Keratinocyte (primary cell): ENCODE results near the gene RSAD1. TPM values are rescaled to one million over a fixed set of nuclear protein-coding genes. Genes with fewer than 3 reads are reported as not detected.

Experiments
- DNase-seq: peaks from one replicate; pipeline ENCODE4 v3.0.0-alpha.2; 2011; ENCODE audit warnings: low read depth, missing footprints, low spot score
- FAIRE-seq: peaks from 2 replicates; lab custom pipeline; 2011; peaks lifted over from hg19 to GRCh38; lab: Jason Lieb, UNC
- H2AFZ ChIP-seq: 2 replicates; pipeline ENCODE4 v1.6.0; 2012; ENCODE audit warnings: low read length, control low read depth, inconsistent platforms; ENCODE audit not compliant: control insufficient read depth
- H3K27ac ChIP-seq: 2 replicates; pipeline ENCODE4 v1.5.1; 2011; ENCODE audit warnings: low read length; ENCODE audit not compliant: control insufficient read depth, insufficient read depth
- H3K27me3 ChIP-seq: 3 replicates; pipeline ENCODE4 v1.6.0; 2011; ENCODE audit warnings: low read length; ENCODE audit not compliant: control insufficient read depth, insufficient read depth; ENCODE audit errors: extremely low read depth
- H3K36me3 ChIP-seq, 2 experiments: 2 replicates in 1 of 2; 3 replicates in 1 of 2; pipeline ENCODE4 v1.5.1; 2011; ENCODE audit warnings: low read length in 2 of 2, mild to moderate bottlenecking in 1 of 2; ENCODE audit not compliant: control insufficient read depth in 2 of 2, insufficient read depth in 2 of 2; ENCODE audit errors: extremely low read depth in 1 of 2
- H3K4me1 ChIP-seq: 3 replicates; pipeline ENCODE4 v1.5.1; 2011; ENCODE audit warnings: low read length; ENCODE audit not compliant: control insufficient read depth, insufficient read depth; ENCODE audit errors: extremely low read depth
- H3K4me2 ChIP-seq: 3 replicates; pipeline ENCODE4 v1.6.0; 2011; ENCODE audit warnings: low read depth, low read length; ENCODE audit not compliant: control insufficient read depth, insufficient read depth; ENCODE audit errors: extremely low read depth
- H3K4me3 ChIP-seq, 3 experiments: fragments of 200-600 bp in 1 of 3; sonication (generic) in 1 of 3; 2 replicates in 2 of 3; 3 replicates in 1 of 3; pipeline ENCODE4 v1.5.1; 2011 to 2016; ENCODE audit warnings: low read length in 3 of 3, mild to moderate bottlenecking in 3 of 3, control low read depth in 2 of 3, inconsistent platforms in 1 of 3, low read depth in 1 of 3, mixed read lengths in 1 of 3, mixed run types in 1 of 3, moderate library complexity in 1 of 3; ENCODE audit not compliant: control insufficient read depth in 2 of 3, insufficient read depth in 2 of 3; ENCODE audit errors: extremely low read depth in 1 of 3
- H3K79me2 ChIP-seq: 2 replicates; pipeline ENCODE4 v1.6.0; 2012; ENCODE audit warnings: low read length; ENCODE audit not compliant: control insufficient read depth, insufficient read depth
- H3K9ac ChIP-seq: 3 replicates; pipeline ENCODE4 v1.6.0; 2011; ENCODE audit warnings: low read length; ENCODE audit not compliant: control insufficient read depth, insufficient read depth; ENCODE audit errors: extremely low read depth
- H3K9me1 ChIP-seq: 3 replicates; pipeline ENCODE4 v1.6.0; 2011; ENCODE audit warnings: low read length; ENCODE audit not compliant: control insufficient read depth, insufficient read depth; ENCODE audit errors: extremely low read depth
- H3K9me3 ChIP-seq: 2 replicates; pipeline ENCODE4 v1.5.1; 2012; ENCODE audit warnings: low read depth, low read length; ENCODE audit not compliant: control insufficient read depth
- H4K20me1 ChIP-seq: 3 replicates; pipeline ENCODE4 v1.6.0; 2011; ENCODE audit warnings: low read length; ENCODE audit not compliant: control insufficient read depth, insufficient read depth; ENCODE audit errors: extremely low read depth
- CTCF ChIP-seq, 3 experiments: IDR thresholded peaks in 1 of 3; conservative IDR thresholded peaks in 1 of 3; optimal IDR thresholded peaks in 1 of 3; 2 replicates in 2 of 3; 3 replicates in 1 of 3; pipeline versions ENCODE3 to v1.5.1; 2011; ENCODE audit warnings: low read length in 3 of 3, mild to moderate bottlenecking in 3 of 3, moderate library complexity in 2 of 3, control low read depth in 1 of 3, inconsistent platforms in 1 of 3; ENCODE audit not compliant: insufficient read depth in 2 of 3; ENCODE audit errors: extremely low read depth in 1 of 3
- EZH2 ChIP-seq: IDR thresholded peaks from one replicate; pipeline ENCODE4 v1.6.1; 2012; ENCODE audit warnings: inconsistent platforms, mild to moderate bottlenecking, low read length, moderate library complexity
- dilution Hi-C: fragments of 300-500 bp; cut with MboI; formaldehyde crosslinking; loops from one replicate; pipeline ENCODE4 v1.7.0; 2020; ENCODE audit warnings: low sequenced_read_pairs; ENCODE audit not compliant: extremely low pct_ligation_motif_present
- polyA plus RNA-seq, 5 experiments: library from polyadenylated mRNA; depleted of rRNA in 3 of 5; stranded (reverse) in 3 of 5; stranded (forward) in 1 of 5; unstranded in 1 of 5; fragments of >200 nt; gene quantifications; 1 replicate in 1 of 5; 2 replicates in 3 of 5; 3 replicates in 1 of 5; pipeline versions ENCODE4 v1.2.1 to v1.2.3, GENCODE V29; 2011 to 2012; ENCODE audit warnings: missing spikeins in 2 of 5, low read depth in 1 of 5, low replicate concordance in 1 of 5

Gene RSAD1
- polyA plus RNA-seq, 1 donor (not counting 4 experiments of a cell fraction or from before 2014, with no cell fraction given), result 28.2 TPM

GRCh38 chr17:50430821-50431618 is 47.6 kb upstream of the RSAD1 start:
- no peak for FAIRE-seq
- dilution Hi-C loops, result no loop called here

DNA sequence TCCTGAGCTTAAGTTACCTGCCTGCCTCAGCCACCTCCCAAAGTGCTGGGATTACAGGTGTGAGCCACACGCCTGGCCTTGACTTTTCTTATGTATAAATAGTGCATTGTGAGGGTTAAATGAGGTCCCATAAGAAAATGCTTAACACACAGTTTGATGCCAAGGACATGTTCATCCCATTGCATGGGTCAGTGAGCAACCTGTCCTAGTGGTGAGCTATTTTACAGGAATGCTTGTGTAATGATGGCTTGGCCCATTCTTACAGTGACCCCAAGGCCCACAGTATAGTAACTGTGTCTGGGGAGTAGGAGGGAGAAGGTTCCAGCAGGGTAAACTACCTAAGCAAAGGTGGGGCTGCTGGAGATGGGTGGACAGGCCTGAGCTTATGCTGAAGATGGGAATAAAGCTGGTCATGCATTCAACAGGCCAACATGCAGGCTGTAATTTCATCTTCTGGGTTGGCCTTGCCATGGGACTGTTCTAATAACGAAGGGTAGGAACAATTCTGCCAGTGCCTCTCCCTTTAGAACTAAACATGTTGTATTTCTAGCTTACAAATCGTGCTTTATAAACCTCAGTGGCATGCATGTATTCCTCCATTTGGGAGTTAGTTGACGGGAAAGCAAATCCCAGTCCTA is 46.4 kb upstream of the RSAD1 start:
- DNase-seq, result no peak
- no peak for FAIRE-seq

More at GRCh38 chr17:50430821-50431618, 47.6 kb upstream of the RSAD1 start:
- Histone ChIP-seq H3K27me3 (no peaks in the 10 kb centered on the region), H4K20me1 (no peaks in the 10 kb centered on the region), H3K9me1 (no peaks in the 10 kb centered on the region), H3K4me3 (no peak overlapping the region), H3K36me3 (peaks cover 3 to 6% of the 10 kb centered on the region in 2 experiments), H2AFZ (no peak overlapping the region), H3K27ac (no peak overlapping the region), H3K9ac (no peak overlapping the region), H3K9me3 (no peaks in the 10 kb centered on the region), H3K4me1 (peaks cover 39% of the 10 kb centered on the region), H3K4me2 (no peak overlapping the region), H3K79me2 (peaks cover 34% of the 10 kb centered on the region)
- no peak for TF ChIP-seq CTCF (optimal IDR thresholded peaks at IDR 0.05 in 1 of 3, IDR thresholded peaks at IDR 0.05 in 1 of 3, conservative IDR thresholded peaks at IDR 0.05 in 1 of 3; ENCODE audit: extremely low read depth in 1 of 3, insufficient read depth in 2 of 3, low read length in 3 of 3)
- DNase-seq, result no peak

More for the DNA sequence above, 46.4 kb upstream of the RSAD1 start:
- no peaks in the 10 kb centered on the region for H4K20me1 ChIP-seq
- peaks cover 3 to 6% of the 10 kb centered on the region in 2 experiments for H3K36me3 ChIP-seq
- no peaks in the 10 kb centered on the region for H3K27me3 ChIP-seq
- no peak overlapping the region for H3K9ac ChIP-seq
- H3K9me3 ChIP-seq, result no peaks in the 10 kb centered on the region
- H2AFZ ChIP-seq, result no peak overlapping the region
- H3K4me2 ChIP-seq, result no peak overlapping the region
- no peaks in the 10 kb centered on the region for H3K9me1 ChIP-seq
- dilution Hi-C loops, result no loop called here
- H3K4me1 ChIP-seq, result peaks cover 32% of the 10 kb centered on the region
- no peak overlapping the region for H3K27ac ChIP-seq
- H3K4me3 ChIP-seq, result no peak overlapping the region
- TF ChIP-seq EZH2, result no peak
- TF ChIP-seq CTCF (optimal IDR thresholded peaks at IDR 0.05 in 1 of 3, IDR thresholded peaks at IDR 0.05 in 1 of 3, conservative IDR thresholded peaks at IDR 0.05 in 1 of 3; ENCODE audit: extremely low read depth in 1 of 3, insufficient read depth in 2 of 3, low read length in 3 of 3), result no peak
- H3K79me2 ChIP-seq, result peaks cover 25% of the 10 kb centered on the region
